ACC112 (cell line): ENCODE measurements around the gene ADGRB3.

Experiments
- H2AFZ ChIP-seq: fragments of 200-600 bp; sonication (generic); one replicate; pipeline ENCODE4 v1.6.0; 2017; ENCODE audit warnings: antibody characterized with exemption, low read length; ENCODE audit not compliant: unreplicated experiment
- H3K27ac ChIP-seq: fragments of 200-600 bp; sonication (generic); 2 replicates; pipeline ENCODE4 v1.5.1; 2014; ENCODE audit warnings: low read depth, mild to moderate bottlenecking, antibody characterized with exemption, low read length, moderate library complexity
- H3K27me3 ChIP-seq: fragments of 200-600 bp; sonication (generic); 2 replicates; pipeline ENCODE4 v1.6.1; 2014; ENCODE audit warnings: mild to moderate bottlenecking, antibody characterized with exemption, low read length, moderate library complexity, mixed read lengths; ENCODE audit not compliant: insufficient read depth
- H3K36me3 ChIP-seq: fragments of 200-600 bp; sonication (generic); 2 replicates; pipeline ENCODE4 v1.6.1; 2016; ENCODE audit warnings: mild to moderate bottlenecking, antibody characterized with exemption, low read length, moderate library complexity, mixed read lengths; ENCODE audit not compliant: insufficient read depth
- H3K4me1 ChIP-seq: fragments of 200-600 bp; sonication (generic); one replicate; pipeline ENCODE4 v1.6.1; 2016; ENCODE audit warnings: low read length, mixed read lengths; ENCODE audit not compliant: insufficient read depth, unreplicated experiment, control insufficient read depth
- H3K4me3 ChIP-seq: fragments of 200-600 bp; sonication (generic); 2 replicates; pipeline ENCODE4 v1.5.1; 2014; ENCODE audit warnings: mild to moderate bottlenecking, low read depth, low read length
- H3K79me2 ChIP-seq: fragments of 200-600 bp; sonication (generic); one replicate; pipeline ENCODE4 v1.6.0; 2016; ENCODE audit warnings: low read length; ENCODE audit not compliant: control insufficient read depth, unreplicated experiment, insufficient read depth

The ADGRB3 gene

GRCh38 chr6:69294862-69295261 lies 659.8 kb downstream of the ADGRB3 start:
- no peaks in the 10 kb centered on the region for H3K4me1 ChIP-seq
- no peaks in the 10 kb centered on the region for H3K27me3 ChIP-seq
- no peak overlapping the region for H3K4me3 ChIP-seq
- no peak overlapping the region for H3K27ac ChIP-seq
- H3K79me2 ChIP-seq: no peaks in the 10 kb centered on the region
- no peak overlapping the region for H2AFZ ChIP-seq
- no peaks in the 10 kb centered on the region for H3K36me3 ChIP-seq

GRCh38 chr6:69303382-69303781 lies 668.3 kb downstream of the ADGRB3 start:
- Histone ChIP-seq H2AFZ (no peak overlapping the region), H3K36me3 (no peaks in the 10 kb centered on the region), H3K4me1 (no peaks in the 10 kb centered on the region), H3K4me3 (no peak overlapping the region), H3K27ac (no peak overlapping the region), H3K79me2 (no peaks in the 10 kb centered on the region), H3K27me3 (no peaks in the 10 kb centered on the region)

GRCh38 chr6:69305456-69305855 lies 670.4 kb downstream of the ADGRB3 start:
- Histone ChIP-seq H3K36me3 (no peaks in the 10 kb centered on the region), H3K4me3 (no peak overlapping the region), H3K79me2 (no peaks in the 10 kb centered on the region), H3K27ac (no peak overlapping the region), H3K27me3 (no peaks in the 10 kb centered on the region), H2AFZ (no peak overlapping the region), H3K4me1 (no peaks in the 10 kb centered on the region)

GRCh38 chr6:69308584-69308983 lies 673.5 kb downstream of the ADGRB3 start:
- Histone ChIP-seq H3K36me3 (no peaks in the 10 kb centered on the region), H2AFZ (no peak overlapping the region), H3K4me3 (no peak overlapping the region), H3K4me1 (no peaks in the 10 kb centered on the region), H3K27me3 (no peaks in the 10 kb centered on the region), H3K27ac (no peak overlapping the region), H3K79me2 (no peaks in the 10 kb centered on the region)

GRCh38 chr6:69311888-69312287 lies 676.8 kb downstream of the ADGRB3 start:
- Histone ChIP-seq H2AFZ (no peak overlapping the region), H3K4me3 (no peak overlapping the region), H3K27me3 (no peaks in the 10 kb centered on the region), H3K4me1 (no peaks in the 10 kb centered on the region), H3K79me2 (no peaks in the 10 kb centered on the region), H3K36me3 (no peaks in the 10 kb centered on the region), H3K27ac (no peak overlapping the region)

- H3K27ac ChIP-seq: no peak overlapping the region
These were observed 678.9 kb downstream of the ADGRB3 start for GRCh38 chr6:69314001-69314400.

GRCh38 chr6:69314531-69314930 lies 679.4 kb downstream of the ADGRB3 start:
- H2AFZ ChIP-seq: no peak overlapping the region
- no peak overlapping the region for H3K27ac ChIP-seq
- H3K4me3 ChIP-seq: no peak overlapping the region
- H3K36me3 ChIP-seq: no peaks in the 10 kb centered on the region
- H3K27me3 ChIP-seq: no peaks in the 10 kb centered on the region
- H3K4me1 ChIP-seq: no peaks in the 10 kb centered on the region
- H3K79me2 ChIP-seq: no peaks in the 10 kb centered on the region

More at GRCh38 chr6:69314001-69314400, 678.9 kb downstream of the ADGRB3 start:
- Histone ChIP-seq H3K4me1 (no peaks in the 10 kb centered on the region), H3K36me3 (no peaks in the 10 kb centered on the region), H3K79me2 (no peaks in the 10 kb centered on the region), H3K27me3 (no peaks in the 10 kb centered on the region), H3K4me3 (no peak overlapping the region), H2AFZ (no peak overlapping the region)

- H3K4me1 ChIP-seq: no peaks in the 10 kb centered on the region
- no peak overlapping the region for H3K4me3 ChIP-seq
- H2AFZ ChIP-seq: no peak overlapping the region
- H3K36me3 ChIP-seq: no peaks in the 10 kb centered on the region
- no peaks in the 10 kb centered on the region for H3K79me2 ChIP-seq
- H3K27ac ChIP-seq: no peak overlapping the region
- no peaks in the 10 kb centered on the region for H3K27me3 ChIP-seq
These were observed 696.8 kb downstream of the ADGRB3 start for GRCh38 chr6:69331886-69332285.

- no peak overlapping the region for H3K4me3 ChIP-seq
- H2AFZ ChIP-seq: no peak overlapping the region
- H3K36me3 ChIP-seq: no peaks in the 10 kb centered on the region
- H3K27ac ChIP-seq: no peak overlapping the region
- no peaks in the 10 kb centered on the region for H3K4me1 ChIP-seq
- no peaks in the 10 kb centered on the region for H3K79me2 ChIP-seq
- no peaks in the 10 kb centered on the region for H3K27me3 ChIP-seq
These were observed 702.2 kb downstream of the ADGRB3 start for GRCh38 chr6:69337311-69337710.

- no peaks in the 10 kb centered on the region for H3K36me3 ChIP-seq
- H3K27ac ChIP-seq: no peak overlapping the region
- H2AFZ ChIP-seq: no peak overlapping the region
- H3K4me3 ChIP-seq: no peak overlapping the region
- H3K4me1 ChIP-seq: no peaks in the 10 kb centered on the region
- no peaks in the 10 kb centered on the region for H3K79me2 ChIP-seq
- no peaks in the 10 kb centered on the region for H3K27me3 ChIP-seq
These were observed 703.5 kb downstream of the ADGRB3 start for GRCh38 chr6:69338431-69339162.

GRCh38 chr6:69339163-69339550 lies 704.1 kb downstream of the ADGRB3 start:
- H3K4me3 ChIP-seq: no peak overlapping the region
- H2AFZ ChIP-seq: no peak overlapping the region
- no peaks in the 10 kb centered on the region for H3K79me2 ChIP-seq
- no peaks in the 10 kb centered on the region for H3K27me3 ChIP-seq
- H3K27ac ChIP-seq: no peak overlapping the region
- no peaks in the 10 kb centered on the region for H3K4me1 ChIP-seq
- H3K36me3 ChIP-seq: no peaks in the 10 kb centered on the region
